SK-N-SH treated with all-trans-retinoic acid at 6 μM for 48 hours (cell line): Measurements from ENCODE around the gene PRKCB.

Experiments used
- ATAC-seq: fragments of 200-7000 bp; cut with Tn5 transposase; 3 replicates; pipeline ENCODE4 v1.9.1; 2020; ENCODE audit warnings: mild to moderate bottlenecking, moderate library complexity
- ARNTL ChIP-seq: fragments of 450-650 bp; formaldehyde crosslinking; IDR thresholded peaks from 2 replicates; pipeline ENCODE4 v1.5.0; 2020; ENCODE audit warnings: low read depth, mild to moderate bottlenecking, moderate library complexity, borderline replicate concordance
- BACH2 ChIP-seq: fragments of 250-450 bp; sonication (Bioruptor Pico); IDR thresholded peaks from 2 replicates; pipeline ENCODE4 v1.9.0; 2021; ENCODE audit warnings: mild to moderate bottlenecking, borderline replicate concordance
- CSDC2 ChIP-seq: fragments of 250-450 bp; sonication (Bioruptor Pico); IDR thresholded peaks from 2 replicates; pipeline ENCODE4 v1.5.0; 2020; ENCODE audit warnings: mild to moderate bottlenecking, moderate library complexity
- ESRRG ChIP-seq: fragments of 250-450 bp; sonication (Bioruptor Pico); IDR thresholded peaks from 2 replicates; pipeline ENCODE4 v1.6.1; 2021; ENCODE audit warnings: mild to moderate bottlenecking
- GLIS3 ChIP-seq: fragments of 250-450 bp; sonication (Bioruptor Pico); IDR thresholded peaks from 2 replicates; pipeline ENCODE4 v1.5.0; 2020; ENCODE audit warnings: mild to moderate bottlenecking, moderate library complexity
- ISL1 ChIP-seq: fragments of 250-450 bp; sonication (Bioruptor Pico); IDR thresholded peaks from 2 replicates; pipeline ENCODE4 v2.1.2; 2022; ENCODE audit warnings: mild to moderate bottlenecking, moderate library complexity
- OSR1 ChIP-seq: fragments of 250-450 bp; sonication (Bioruptor Pico); IDR thresholded peaks from 2 replicates; pipeline ENCODE4 v1.8.0; 2022; ENCODE audit warnings: moderate library complexity, mild to moderate bottlenecking, inconsistent platforms
- PATZ1 ChIP-seq: fragments of 250-450 bp; sonication (Bioruptor Pico); IDR thresholded peaks from 2 replicates; pipeline ENCODE4 v1.8.0; 2020; ENCODE audit warnings: mild to moderate bottlenecking, moderate library complexity, borderline replicate concordance
- PPARA ChIP-seq: fragments of 250-450 bp; sonication (Bioruptor Pico); IDR thresholded peaks from 2 replicates; pipeline ENCODE4 v1.5.0; 2020; ENCODE audit warnings: mild to moderate bottlenecking, borderline replicate concordance
- RARB ChIP-seq: fragments of 250-450 bp; sonication (Bioruptor Pico); IDR thresholded peaks from 2 replicates; pipeline ENCODE4 v1.8.0; 2021; ENCODE audit warnings: mild to moderate bottlenecking, moderate library complexity
- TCF4 ChIP-seq: fragments of 250-450 bp; sonication (Bioruptor Pico); IDR thresholded peaks from 2 replicates; pipeline ENCODE4 v1.8.0; 2021; ENCODE audit warnings: mild to moderate bottlenecking, moderate library complexity, borderline replicate concordance
- TOX ChIP-seq: fragments of 250-450 bp; sonication (Bioruptor Pico); IDR thresholded peaks from 2 replicates; pipeline ENCODE4 v1.8.0; 2021; ENCODE audit warnings: mild to moderate bottlenecking, moderate library complexity, borderline replicate concordance
- TSHZ2 ChIP-seq: fragments of 250-450 bp; sonication (Bioruptor Pico); IDR thresholded peaks from 2 replicates; pipeline ENCODE4 v1.5.0; 2020; ENCODE audit warnings: mild to moderate bottlenecking, moderate library complexity
- ZC3H10 ChIP-seq: fragments of 250-450 bp; sonication (Bioruptor Pico); IDR thresholded peaks from 2 replicates; pipeline ENCODE4 v1.5.1; 2021; ENCODE audit warnings: mild to moderate bottlenecking, moderate library complexity
- ZFP3 ChIP-seq: fragments of 250-450 bp; sonication (Bioruptor Pico); IDR thresholded peaks from 2 replicates; pipeline ENCODE4 v1.5.0; 2020; ENCODE audit warnings: mild to moderate bottlenecking, moderate library complexity
- ZFP30 ChIP-seq: fragments of 450-650 bp; formaldehyde crosslinking; IDR thresholded peaks from 2 replicates; pipeline ENCODE4 v1.5.0; 2022; ENCODE audit warnings: mild to moderate bottlenecking, moderate library complexity
- ZNF565 ChIP-seq: fragments of 450-650 bp; formaldehyde crosslinking; conservative IDR thresholded peaks from 2 replicates; pipeline ENCODE4 v1.5.0; 2020; ENCODE audit warnings: low read depth, mild to moderate bottlenecking, moderate library complexity
- ZNF70 ChIP-seq: fragments of 450-650 bp; formaldehyde crosslinking; IDR thresholded peaks from 2 replicates; pipeline ENCODE4 v1.5.0; 2020; ENCODE audit warnings: mild to moderate bottlenecking, moderate library complexity
- ZNF8 ChIP-seq: fragments of 450-650 bp; formaldehyde crosslinking; IDR thresholded peaks from 2 replicates; pipeline ENCODE4 v1.5.0; 2020; ENCODE audit warnings: mild to moderate bottlenecking, moderate library complexity
- TF ChIP-seq, protein P1 (sequence below): fragments of 250-450 bp; sonication (Bioruptor Pico); IDR thresholded peaks from 2 replicates; pipeline ENCODE4 v1.5.1; 2020; ENCODE audit warnings: low read depth, mild to moderate bottlenecking, moderate library complexity
- TF ChIP-seq, protein P2 (sequence below): fragments of 250-450 bp; sonication (Bioruptor Pico); IDR thresholded peaks from 2 replicates; pipeline ENCODE4 v1.5.1; 2021; ENCODE audit warnings: mild to moderate bottlenecking, moderate library complexity
- TF ChIP-seq, protein P3 (sequence below): fragments of 250-450 bp; sonication (Bioruptor Pico); IDR thresholded peaks from 2 replicates; pipeline ENCODE4 v1.8.0; 2021; ENCODE audit warnings: low read depth, mild to moderate bottlenecking, moderate library complexity, borderline replicate concordance

Gene PRKCB

GRCh38 chr16:24005577-24005976, 169.8 kb downstream of the PRKCB start:
- no peak for TF ChIP-seq RARB (CRISPR knock-in tag)
- TF ChIP-seq, protein P1, sequence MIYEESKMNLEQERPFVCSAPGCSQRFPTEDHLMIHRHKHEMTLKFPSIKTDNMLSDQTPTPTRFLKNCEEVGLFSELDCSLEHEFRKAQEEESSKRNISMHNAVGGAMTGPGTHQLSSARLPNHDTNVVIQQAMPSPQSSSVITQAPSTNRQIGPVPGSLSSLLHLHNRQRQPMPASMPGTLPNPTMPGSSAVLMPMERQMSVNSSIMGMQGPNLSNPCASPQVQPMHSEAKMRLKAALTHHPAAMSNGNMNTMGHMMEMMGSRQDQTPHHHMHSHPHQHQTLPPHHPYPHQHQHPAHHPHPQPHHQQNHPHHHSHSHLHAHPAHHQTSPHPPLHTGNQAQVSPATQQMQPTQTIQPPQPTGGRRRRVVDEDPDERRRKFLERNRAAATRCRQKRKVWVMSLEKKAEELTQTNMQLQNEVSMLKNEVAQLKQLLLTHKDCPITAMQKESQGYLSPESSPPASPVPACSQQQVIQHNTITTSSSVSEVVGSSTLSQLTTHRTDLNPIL (CRISPR knock-in tag), result no peak
- TF ChIP-seq TSHZ2, result no peak
- no peak for TF ChIP-seq TCF4 (CRISPR knock-in tag)
- no peak for TF ChIP-seq GLIS3 (CRISPR knock-in tag)
- TF ChIP-seq TOX, result no peak
- no peak for TF ChIP-seq OSR1 (CRISPR knock-in tag)
- TF ChIP-seq ZNF565 (CRISPR knock-in tag), result no peak
- TF ChIP-seq, protein P2, sequence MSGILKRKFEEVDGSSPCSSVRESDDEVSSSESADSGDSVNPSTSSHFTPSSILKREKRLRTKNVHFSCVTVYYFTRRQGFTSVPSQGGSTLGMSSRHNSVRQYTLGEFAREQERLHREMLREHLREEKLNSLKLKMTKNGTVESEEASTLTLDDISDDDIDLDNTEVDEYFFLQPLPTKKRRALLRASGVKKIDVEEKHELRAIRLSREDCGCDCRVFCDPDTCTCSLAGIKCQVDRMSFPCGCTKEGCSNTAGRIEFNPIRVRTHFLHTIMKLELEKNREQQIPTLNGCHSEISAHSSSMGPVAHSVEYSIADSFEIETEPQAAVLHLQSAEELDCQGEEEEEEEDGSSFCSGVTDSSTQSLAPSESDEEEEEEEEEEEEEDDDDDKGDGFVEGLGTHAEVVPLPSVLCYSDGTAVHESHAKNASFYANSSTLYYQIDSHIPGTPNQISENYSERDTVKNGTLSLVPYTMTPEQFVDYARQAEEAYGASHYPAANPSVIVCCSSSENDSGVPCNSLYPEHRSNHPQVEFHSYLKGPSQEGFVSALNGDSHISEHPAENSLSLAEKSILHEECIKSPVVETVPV (CRISPR knock-in tag), result no peak
- no peak for TF ChIP-seq ARNTL
- TF ChIP-seq CSDC2 (CRISPR knock-in tag), result no peak
- no peak for TF ChIP-seq PATZ1 (CRISPR knock-in tag)
- TF ChIP-seq ZFP3 (CRISPR knock-in tag), result no peak
- TF ChIP-seq ISL1 (CRISPR knock-in tag), result no peak
- no peak for TF ChIP-seq ZNF70 (CRISPR knock-in tag)
- no peak for TF ChIP-seq PPARA (CRISPR knock-in tag)
- no peak for TF ChIP-seq BACH2 (CRISPR knock-in tag)
- TF ChIP-seq, all 23 proteins: peak for 0
- ATAC-seq, result no peak

DNA sequence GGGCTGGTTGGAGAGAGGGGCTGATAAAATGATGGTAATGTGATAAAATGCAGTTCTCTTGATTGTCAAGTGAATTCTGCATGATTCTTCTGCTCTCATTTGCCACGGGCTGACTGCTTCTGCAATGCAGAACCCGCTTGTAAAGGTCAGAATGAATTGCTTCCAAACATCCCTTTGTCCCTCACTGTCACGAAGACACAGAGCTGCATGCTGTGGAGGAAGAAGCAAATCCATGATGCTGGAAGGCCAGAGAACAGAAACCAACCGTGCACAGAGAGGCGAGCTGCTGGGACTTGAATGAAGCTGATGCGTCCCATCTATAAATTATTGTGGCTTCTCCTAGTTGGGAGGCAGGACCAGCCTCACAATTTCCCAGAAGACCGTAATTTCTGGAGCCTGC, 171.6 kb downstream of the PRKCB start:
- no peak for ATAC-seq
- TF ChIP-seq TOX, result no peak
- no peak for TF ChIP-seq ZFP3 (CRISPR knock-in tag)
- TF ChIP-seq, protein P3, sequence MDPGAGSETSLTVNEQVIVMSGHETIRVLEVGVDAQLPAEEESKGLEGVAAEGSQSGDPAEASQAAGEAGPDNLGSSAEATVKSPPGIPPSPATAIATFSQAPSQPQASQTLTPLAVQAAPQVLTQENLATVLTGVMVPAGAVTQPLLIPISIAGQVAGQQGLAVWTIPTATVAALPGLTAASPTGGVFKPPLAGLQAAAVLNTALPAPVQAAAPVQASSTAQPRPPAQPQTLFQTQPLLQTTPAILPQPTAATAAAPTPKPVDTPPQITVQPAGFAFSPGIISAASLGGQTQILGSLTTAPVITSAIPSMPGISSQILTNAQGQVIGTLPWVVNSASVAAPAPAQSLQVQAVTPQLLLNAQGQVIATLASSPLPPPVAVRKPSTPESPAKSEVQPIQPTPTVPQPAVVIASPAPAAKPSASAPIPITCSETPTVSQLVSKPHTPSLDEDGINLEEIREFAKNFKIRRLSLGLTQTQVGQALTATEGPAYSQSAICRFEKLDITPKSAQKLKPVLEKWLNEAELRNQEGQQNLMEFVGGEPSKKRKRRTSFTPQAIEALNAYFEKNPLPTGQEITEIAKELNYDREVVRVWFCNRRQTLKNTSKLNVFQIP, result no peak
- no peak for TF ChIP-seq ESRRG (CRISPR knock-in tag)
- TF ChIP-seq TCF4 (CRISPR knock-in tag), result no peak
- no peak for TF ChIP-seq GLIS3 (CRISPR knock-in tag)
- no peak for TF ChIP-seq ARNTL
- TF ChIP-seq ZC3H10 (CRISPR knock-in tag), result no peak
- no peak for TF ChIP-seq PATZ1 (CRISPR knock-in tag)
- TF ChIP-seq ZNF565 (CRISPR knock-in tag), result no peak
- TF ChIP-seq TSHZ2, result no peak
- TF ChIP-seq, protein P2 (CRISPR knock-in tag), result no peak
- TF ChIP-seq ZNF70 (CRISPR knock-in tag), result no peak
- TF ChIP-seq ISL1 (CRISPR knock-in tag), result no peak
- no peak for TF ChIP-seq OSR1 (CRISPR knock-in tag)
- TF ChIP-seq CSDC2 (CRISPR knock-in tag), result no peak
- TF ChIP-seq PPARA (CRISPR knock-in tag), result no peak
- TF ChIP-seq ZFP30, result no peak
- no peak for TF ChIP-seq ZNF8
